HG03064 (cell line): ENCODE results near the gene SH3BP2.

Source experiments
- ATAC-seq: cut with Tn5 transposase; IDR thresholded peaks from one replicate; pipeline ENCODE4 v1.9.1; 2021; ENCODE audit warnings: low read depth; ENCODE audit not compliant: unreplicated experiment

The SH3BP2 gene

GRCh38 chr4:2867758-2868491 lies 75.0 kb downstream of the SH3BP2 start:
- ATAC-seq: no peak

DNA sequence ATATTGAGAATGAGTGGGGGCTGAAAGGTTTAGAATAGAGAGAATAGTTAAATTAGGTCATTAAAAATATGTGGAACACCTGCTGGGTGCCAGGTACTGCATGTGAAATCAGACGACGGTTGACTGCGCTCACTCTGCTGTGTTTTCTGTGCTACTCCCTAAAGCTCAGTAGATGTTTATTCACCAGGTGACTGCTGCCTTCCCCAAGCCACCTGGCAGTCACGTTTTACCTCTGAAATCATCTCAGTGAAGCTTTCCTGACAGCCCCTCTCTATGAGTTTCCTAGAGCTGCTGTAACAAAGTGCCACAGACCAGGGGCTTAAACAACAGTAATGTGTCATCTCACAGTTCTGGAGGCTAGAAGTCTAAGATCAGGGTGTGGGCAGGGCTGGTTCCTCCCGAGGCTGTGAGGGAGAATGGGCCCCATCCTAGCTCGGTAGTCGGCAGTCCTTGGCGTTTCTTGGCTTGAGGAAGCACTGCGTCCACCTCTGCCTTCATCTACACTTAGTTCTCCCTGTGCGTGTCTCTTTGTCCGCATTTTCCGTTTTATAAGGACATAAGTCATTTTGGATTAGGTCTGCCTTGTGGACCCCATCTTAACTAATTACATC lies 76.1 kb downstream of the SH3BP2 start:
- ATAC-seq: no peak

GRCh38 chr4:2869659-2870058 lies 76.8 kb downstream of the SH3BP2 start:
- no peak for ATAC-seq

DNA sequence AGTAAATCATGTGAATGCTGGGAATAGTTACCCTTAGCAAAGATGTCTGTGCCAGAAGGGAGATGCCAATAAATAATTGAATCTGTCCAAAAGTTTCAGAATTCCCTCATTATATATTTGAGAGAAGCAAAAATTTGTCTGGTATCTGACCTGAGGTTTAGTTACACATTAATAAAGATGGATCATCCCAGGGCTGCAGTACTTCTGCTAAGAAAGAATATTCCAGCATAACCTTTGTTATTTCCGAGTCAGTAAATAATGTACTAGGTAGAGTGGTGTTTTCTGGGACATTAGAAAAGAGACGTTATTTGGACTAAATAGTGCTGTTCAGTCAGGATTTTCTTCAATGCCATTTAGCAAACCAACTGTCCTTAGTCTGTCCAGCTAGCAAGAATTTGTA lies 77.2 kb downstream of the SH3BP2 start:
- no peak for ATAC-seq

- no peak for ATAC-seq
These were observed 78.6 kb downstream of the SH3BP2 start for GRCh38 chr4:2871466-2871865.

GRCh38 chr4:2871911-2872310 lies 79.0 kb downstream of the SH3BP2 start:
- ATAC-seq: no peak

- no peak for ATAC-seq
These were observed 80.4 kb downstream of the SH3BP2 start for GRCh38 chr4:2873329-2873728.

DNA sequence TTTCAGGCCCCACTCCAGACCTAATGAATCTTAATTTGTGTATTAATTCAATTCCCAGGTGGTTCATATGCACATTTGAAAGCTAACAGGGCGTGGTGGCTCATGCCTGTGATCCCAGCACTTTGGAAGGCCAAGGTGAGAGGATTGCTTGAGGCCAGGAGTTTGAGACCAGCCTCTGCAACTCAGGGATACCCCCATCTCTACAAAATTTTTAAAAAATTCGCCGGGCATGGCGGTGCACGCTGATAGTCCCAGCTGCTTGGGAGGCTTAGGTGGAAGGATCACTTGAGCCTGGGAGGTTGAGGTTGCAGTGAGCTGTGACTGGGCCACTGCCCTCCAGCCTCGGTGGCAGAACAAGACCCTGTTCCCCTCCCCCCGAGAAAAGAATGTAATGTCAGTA lies 82.0 kb downstream of the SH3BP2 start:
- ATAC-seq: no peak

DNA sequence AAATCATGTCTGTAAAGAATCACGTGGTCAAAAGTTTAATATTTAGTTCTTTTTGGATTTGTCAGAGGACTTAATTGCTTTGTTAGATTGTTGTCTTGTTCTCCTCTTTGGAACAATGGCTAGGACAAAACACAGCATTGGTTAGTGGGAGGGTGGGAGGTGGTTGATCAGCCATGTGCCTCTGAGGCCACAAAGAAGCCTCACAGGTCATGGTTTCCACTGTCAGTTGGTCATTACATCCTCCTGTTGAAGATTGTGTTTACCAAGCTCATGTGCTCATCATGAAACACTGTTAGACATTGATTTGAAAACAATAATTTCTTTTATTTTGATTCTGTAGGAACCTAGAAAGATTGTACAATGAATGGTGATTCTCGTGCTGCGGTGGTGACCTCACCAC lies 82.7 kb downstream of the SH3BP2 start:
- ATAC-seq: no peak

- ATAC-seq: no peak
These were observed 85.5 kb downstream of the SH3BP2 start for GRCh38 chr4:2878346-2878745.

DNA sequence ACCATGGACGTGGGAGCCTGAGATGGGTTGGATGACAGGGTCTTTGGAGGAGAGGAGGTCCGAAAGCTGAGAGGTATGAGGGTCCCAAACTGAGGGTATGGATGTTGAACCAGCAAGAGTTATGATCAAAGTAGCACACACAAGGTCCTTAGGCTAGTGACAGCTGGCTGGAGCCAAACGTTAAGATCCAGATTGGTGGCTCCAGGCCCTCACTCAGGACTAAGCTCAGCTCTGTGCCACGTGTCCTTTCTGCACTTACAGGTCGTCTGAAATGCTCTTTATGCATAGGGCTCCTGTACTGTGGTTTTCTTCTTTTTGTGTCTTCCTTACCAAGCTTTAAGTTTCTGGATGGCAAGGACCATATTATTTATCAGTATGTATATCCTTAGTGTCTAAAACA lies 86.1 kb downstream of the SH3BP2 start:
- ATAC-seq: no peak

DNA sequence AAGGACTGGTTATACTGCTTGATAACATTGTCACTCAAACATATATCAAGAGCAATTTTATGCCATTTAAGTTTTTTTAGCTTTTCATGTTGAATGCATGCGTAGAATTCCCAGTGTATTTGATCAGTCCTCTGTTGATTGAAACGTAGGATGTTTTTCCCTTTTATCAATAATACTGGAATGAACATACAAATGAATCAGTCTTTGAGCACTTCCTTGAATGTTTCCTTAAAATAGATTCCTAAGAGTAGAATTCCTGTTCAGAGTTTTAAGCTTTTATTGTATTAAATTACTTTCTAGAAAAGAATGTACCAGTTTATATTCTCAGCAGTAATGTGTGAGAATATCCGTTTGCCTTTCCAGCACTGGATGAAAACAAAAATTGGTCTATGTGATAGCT lies 88.5 kb downstream of the SH3BP2 start:
- ATAC-seq: no peak

DNA sequence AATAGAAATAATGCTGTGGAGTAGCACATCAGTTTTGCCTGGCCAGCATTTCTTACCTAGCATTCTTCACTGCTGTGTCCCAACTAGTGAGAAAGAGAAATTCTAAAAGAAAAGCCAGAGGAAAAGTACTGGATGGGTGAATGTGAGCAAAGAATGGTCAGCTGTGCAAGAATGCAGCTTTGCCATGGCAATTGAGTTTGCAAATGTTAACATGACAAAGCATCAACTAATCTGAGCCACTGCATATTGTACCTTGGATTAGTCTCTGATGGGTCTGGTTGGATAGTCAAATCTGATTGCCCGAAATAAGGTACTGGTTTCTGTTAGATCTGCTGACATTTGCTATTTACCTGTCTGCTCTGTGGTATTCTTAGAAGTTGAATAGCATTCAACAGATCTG lies 89.5 kb downstream of the SH3BP2 start:
- no peak for ATAC-seq

DNA sequence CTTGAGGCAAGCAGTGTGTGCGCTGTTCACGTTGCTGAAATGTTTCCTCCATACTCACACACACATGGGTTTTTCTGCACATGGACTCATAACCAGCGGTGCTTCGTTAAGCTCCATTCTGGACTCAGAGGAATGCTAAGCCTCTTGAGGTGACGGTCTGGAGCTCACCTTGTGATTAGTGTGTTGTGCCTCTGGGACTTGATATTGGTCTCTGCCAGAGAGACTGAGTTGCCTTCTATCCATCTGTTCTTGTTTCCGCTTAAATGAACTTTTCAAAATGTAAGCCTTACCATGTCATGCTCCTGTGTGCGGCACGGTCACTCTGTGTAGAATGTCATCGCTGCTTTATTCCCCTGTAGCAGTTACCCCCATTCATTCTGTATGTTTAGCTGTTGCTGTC lies 93.3 kb downstream of the SH3BP2 start:
- ATAC-seq: no peak

DNA sequence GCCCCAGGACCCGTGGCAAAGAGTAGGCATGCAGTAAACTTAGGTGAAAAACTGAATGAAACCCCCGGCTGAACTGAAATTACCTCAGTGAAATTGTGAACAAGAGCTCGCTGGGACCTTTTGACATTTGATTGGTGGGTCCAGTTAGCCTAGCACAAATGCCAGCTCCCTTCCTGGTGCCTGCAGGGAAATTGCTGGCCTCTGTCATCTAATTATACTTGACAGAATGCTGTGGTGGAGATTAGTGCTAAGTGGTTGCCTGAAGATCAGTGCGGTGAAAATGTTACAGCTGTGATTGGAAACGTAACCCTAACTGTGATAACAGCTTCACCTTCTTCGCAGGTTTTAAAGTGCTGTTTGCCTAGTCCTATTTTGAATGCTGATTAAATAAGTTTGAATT lies 93.7 kb downstream of the SH3BP2 start:
- no peak for ATAC-seq

GRCh38 chr4:2887343-2887742 lies 94.5 kb downstream of the SH3BP2 start:
- ATAC-seq: no peak

GRCh38 chr4:2888886-2889285 lies 96.0 kb downstream of the SH3BP2 start:
- no peak for ATAC-seq
